NT2/D1 (cell line): ENCODE data around the gene EPN2.

Experiments
- DNase-seq: peaks from one replicate; pipeline ENCODE4 v3.0.0-alpha.2; 2011; ENCODE audit warnings: low read depth, low spot score
- H3K27me3 ChIP-seq: 2 replicates; pipeline ENCODE4 v1.6.0; 2011; ENCODE audit warnings: mild to moderate bottlenecking; ENCODE audit not compliant: insufficient read length, insufficient read depth
- H3K36me3 ChIP-seq: 2 replicates; pipeline ENCODE4 v1.6.1; 2011; ENCODE audit warnings: mild to moderate bottlenecking, low read length, mixed read lengths; ENCODE audit not compliant: insufficient read depth, insufficient read length
- H3K4me1 ChIP-seq: 2 replicates; pipeline ENCODE4 v1.5.1; 2011; ENCODE audit not compliant: insufficient read depth, insufficient read length
- H3K4me3 ChIP-seq: 2 replicates; pipeline ENCODE4 v1.5.1; 2011; ENCODE audit warnings: low read depth; ENCODE audit not compliant: insufficient read length
- H3K9ac ChIP-seq: 2 replicates; pipeline ENCODE4 v1.6.0; 2011; ENCODE audit warnings: low read depth; ENCODE audit not compliant: insufficient read length
- H3K9me3 ChIP-seq: 2 replicates; pipeline ENCODE4 v1.5.1; 2011; ENCODE audit warnings: mild to moderate bottlenecking, low read length; ENCODE audit not compliant: insufficient read depth
- SUZ12 ChIP-seq: IDR thresholded peaks from 2 replicates; pipeline ENCODE4 v1.6.1; 2011; ENCODE audit not compliant: insufficient read length, insufficient read depth; ENCODE audit errors: extremely low read depth
- YY1 ChIP-seq: IDR thresholded peaks from 2 replicates; pipeline ENCODE4 v1.6.1; 2011; ENCODE audit not compliant: insufficient read length, insufficient read depth
- ZNF274 ChIP-seq: IDR thresholded peaks from 2 replicates; pipeline ENCODE4 v1.6.1; 2011; ENCODE audit warnings: mild to moderate bottlenecking, low read depth, low read length

EPN2 gene

GRCh38 chr17:19248151-19248927 lies 11.2 kb downstream of the EPN2 start:
- H3K4me1 ChIP-seq, result peaks cover 3% of the 10 kb centered on the region
- no peak overlapping the region for H3K9ac ChIP-seq
- H3K36me3 ChIP-seq, result peaks cover 4% of the 10 kb centered on the region
- peaks cover 6% of the 10 kb centered on the region; the same call in 1 of the 2 replicates for H3K9me3 ChIP-seq
- H3K4me3 ChIP-seq, result no peak overlapping the region
- DNase-seq, result no peak
- no peak for TF ChIP-seq SUZ12
- TF ChIP-seq ZNF274, result no peak
- no peak for TF ChIP-seq YY1
- H3K27me3 ChIP-seq, result no peaks in the 10 kb centered on the region

- TF ChIP-seq ZNF274 (no peak), YY1 (no peak), SUZ12 (no peak)
- DNase-seq, result no peak
- Histone ChIP-seq H3K27me3 (no peaks in the 10 kb centered on the region), H3K4me3 (no peak overlapping the region), H3K9me3 (peaks cover 6% of the 10 kb centered on the region; the same call in 1 of the 2 replicates), H3K9ac (no peak overlapping the region), H3K4me1 (peaks cover 3% of the 10 kb centered on the region), H3K36me3 (peaks cover 4% of the 10 kb centered on the region)
Observed at GRCh38 chr17:19248928-19249574, 11.9 kb downstream of the EPN2 start.

GRCh38 chr17:19249681-19250080 lies 12.5 kb downstream of the EPN2 start:
- Histone ChIP-seq H3K36me3 (peaks cover 4% of the 10 kb centered on the region), H3K9ac (no peak overlapping the region), H3K27me3 (no peaks in the 10 kb centered on the region), H3K4me3 (no peak overlapping the region), H3K9me3 (peaks cover 6% of the 10 kb centered on the region; the same call in 1 of the 2 replicates), H3K4me1 (peaks cover 3% of the 10 kb centered on the region)
- TF ChIP-seq YY1 (no peak), ZNF274 (no peak), SUZ12 (no peak)
- DNase-seq, result no peak

GRCh38 chr17:19250421-19251173 lies 13.4 kb downstream of the EPN2 start:
- no peaks in the 10 kb centered on the region for H3K27me3 ChIP-seq
- H3K36me3 ChIP-seq, result peaks cover 4% of the 10 kb centered on the region
- TF ChIP-seq SUZ12 (no peak), YY1 (no peak), ZNF274 (no peak)
- H3K4me1 ChIP-seq, result peaks cover 3% of the 10 kb centered on the region
- H3K9me3 ChIP-seq, result peaks cover 6% of the 10 kb centered on the region; the same call in 1 of the 2 replicates
- no peak overlapping the region for H3K9ac ChIP-seq
- H3K4me3 ChIP-seq, result no peak overlapping the region
- no peak for DNase-seq

GRCh38 chr17:19253112-19253511 lies 15.9 kb downstream of the EPN2 start:
- DNase-seq, result no peak
- Histone ChIP-seq H3K36me3 (peaks cover 4% of the 10 kb centered on the region), H3K4me1 (peaks cover under 1% of the 10 kb centered on the region), H3K27me3 (no peaks in the 10 kb centered on the region), H3K9ac (no peak overlapping the region), H3K4me3 (no peak overlapping the region), H3K9me3 (peaks cover 6% of the 10 kb centered on the region; the same call in 1 of the 2 replicates)
- no peak for TF ChIP-seq ZNF274
- TF ChIP-seq SUZ12, result no peak
- no peak for TF ChIP-seq YY1

- Histone ChIP-seq H3K36me3 (peaks cover under 1% of the 10 kb centered on the region), H3K9ac (no peak overlapping the region), H3K9me3 (peaks cover 6% of the 10 kb centered on the region; the same call in 1 of the 2 replicates), H3K4me1 (no peaks in the 10 kb centered on the region), H3K4me3 (no peak overlapping the region), H3K27me3 (no peaks in the 10 kb centered on the region)
- TF ChIP-seq SUZ12 (no peak), YY1 (no peak), ZNF274 (no peak)
- no peak for DNase-seq
Observed at GRCh38 chr17:19254651-19255050, 17.5 kb downstream of the EPN2 start.
